Stimulated activated CD4-positive, alpha-beta T cell treated with anti-CD3 and anti-CD28 coated beads, Interleukin-1b, Interleukin-23, amount 100 ng/mL, for 1 hour (primary cell): ENCODE data around the gene CCDC34.
"Not testable (repeated sequence)": the region's sequence is repeated elsewhere in the genome, so short reads cannot be mapped to it uniquely, and the experiment has no call there.

Experiments
- DNase-seq, 2 donors: peaks; one replicate each; pipeline ENCODE4 v3.0.0-alpha.2; 2020; ENCODE audit warnings: low read depth in 2 of 2

The CCDC34 gene

DNA sequence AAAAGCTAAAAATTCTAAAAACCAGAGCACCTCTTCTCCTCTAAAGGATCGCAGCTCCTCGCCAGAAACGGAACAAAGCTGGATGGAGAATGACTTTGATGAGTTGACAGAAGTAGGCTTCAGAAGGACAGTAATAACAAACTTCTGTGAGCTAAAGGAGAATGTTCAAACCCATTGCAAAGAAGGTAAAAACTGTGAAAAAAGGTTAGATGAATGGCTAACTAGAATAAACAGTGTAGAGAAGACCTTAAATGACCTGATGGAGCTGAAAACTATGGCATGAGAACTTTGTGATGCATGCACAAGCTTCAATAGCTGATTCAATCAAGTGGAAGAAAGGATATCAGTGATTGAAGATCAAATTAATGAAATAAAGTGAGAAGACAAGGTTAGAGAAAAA is 40.8 kb downstream of the CCDC34 start:
- DNase-seq: not testable (repeated sequence)

DNA sequence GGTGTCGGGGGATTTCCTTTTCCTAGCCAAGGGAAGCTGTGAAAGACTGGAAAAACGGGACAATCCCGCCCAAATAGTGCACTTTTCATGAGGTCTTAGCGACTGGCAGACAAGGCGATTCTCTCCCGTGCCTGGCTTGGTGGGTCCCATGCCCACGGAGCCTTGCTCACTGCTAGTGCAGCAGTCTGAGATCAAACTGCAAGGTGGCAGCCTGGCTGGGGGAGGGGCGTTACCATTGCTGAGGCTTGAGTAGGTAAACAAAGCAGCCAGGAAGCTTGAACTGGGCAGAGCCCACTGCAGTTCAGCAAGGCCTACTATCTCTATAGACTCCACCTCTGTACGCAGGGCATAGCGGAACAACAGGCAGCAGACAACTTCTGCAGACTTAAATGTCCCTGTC is 41.7 kb downstream of the CCDC34 start:
- not testable (repeated sequence) for DNase-seq

GRCh38 chr11:27319072-27319471 is 43.9 kb downstream of the CCDC34 start:
- DNase-seq: no peak

GRCh38 chr11:27317751-27318150 is 45.3 kb downstream of the CCDC34 start:
- DNase-seq: no peak

DNA sequence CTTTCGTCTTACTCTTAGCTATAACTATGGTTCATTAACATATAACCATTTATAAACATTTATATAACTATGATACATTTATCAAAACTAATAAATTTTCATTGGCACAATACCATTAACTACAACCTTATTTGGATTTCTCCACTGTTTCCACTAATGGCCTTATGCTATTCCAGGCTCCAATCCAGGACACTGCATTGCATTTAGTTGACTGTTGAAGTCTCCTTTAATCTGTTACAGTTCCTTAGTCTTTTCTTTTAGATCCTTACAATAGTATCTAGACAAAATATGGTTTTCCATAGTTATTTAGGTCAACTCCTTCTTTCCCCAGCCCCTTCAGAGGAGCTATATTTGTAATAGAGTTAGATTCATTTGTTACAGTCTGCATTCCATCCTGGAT is 47.2 kb downstream of the CCDC34 start:
- no peak for DNase-seq

- DNase-seq: no peak
Observed at GRCh38 chr11:27313157-27313821, 49.7 kb downstream of the CCDC34 start.

DNA sequence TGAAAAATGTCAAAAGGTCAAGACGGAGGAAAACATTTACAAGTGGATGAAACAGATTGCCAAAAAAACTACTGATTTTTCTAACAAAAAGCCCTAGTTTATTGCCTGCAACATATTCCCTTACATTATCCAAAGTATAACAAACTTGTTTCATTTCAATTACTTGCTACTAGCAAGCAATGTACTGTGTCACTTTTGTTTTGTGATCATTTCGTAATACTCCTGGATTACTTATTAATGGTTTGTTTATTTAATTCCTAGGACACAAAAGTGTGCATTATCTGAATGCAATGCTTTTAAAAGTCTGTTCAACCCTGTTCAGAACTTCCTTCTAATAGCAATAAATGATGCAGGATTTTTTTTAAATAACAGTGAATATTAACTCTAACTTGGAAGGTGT is 50.9 kb downstream of the CCDC34 start:
- DNase-seq: no peak

- DNase-seq: no peak
Observed at GRCh38 chr11:27310707-27311106, 52.3 kb downstream of the CCDC34 start.

DNA sequence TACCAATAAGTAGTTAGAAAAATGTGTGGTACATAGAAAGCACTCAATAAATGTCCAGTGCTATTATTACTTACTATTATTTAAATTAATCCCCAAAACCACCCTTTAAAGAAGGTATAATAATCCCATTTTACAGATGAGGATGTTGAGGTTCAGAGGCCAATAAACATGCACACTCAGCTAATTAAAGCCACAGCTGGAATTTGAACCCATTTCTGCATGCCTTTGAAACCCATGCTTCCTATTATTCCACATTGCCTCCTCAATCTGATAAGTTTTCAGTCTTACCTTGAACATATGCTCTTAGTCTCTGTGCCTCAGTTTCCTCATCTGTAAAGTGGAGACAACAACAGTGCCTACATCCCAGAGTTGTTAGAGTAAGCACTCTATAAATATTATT is 52.8 kb downstream of the CCDC34 start:
- no peak for DNase-seq

DNA sequence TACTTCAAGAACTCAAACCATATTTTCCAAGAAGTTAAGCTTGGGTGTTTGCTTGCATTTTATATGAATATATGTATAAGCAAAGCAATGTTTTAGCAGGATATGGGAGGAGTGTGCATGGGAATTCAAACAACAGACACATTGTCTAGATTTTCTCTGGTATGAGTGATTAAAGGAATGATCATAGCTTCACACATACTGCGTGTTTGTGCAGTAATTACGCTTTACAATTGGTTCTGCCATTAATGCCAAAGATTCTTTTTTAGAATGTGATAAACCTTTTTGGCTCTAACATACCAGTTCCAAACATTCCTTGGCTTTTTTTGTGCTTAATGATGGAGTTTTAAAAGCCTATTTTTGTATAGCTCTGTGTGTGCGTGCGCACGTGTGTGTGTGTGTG is 54.0 kb downstream of the CCDC34 start:
- no peak for DNase-seq

GRCh38 chr11:27307232-27307631 is 55.8 kb downstream of the CCDC34 start:
- no peak for DNase-seq

- DNase-seq: no peak
Observed at GRCh38 chr11:27305751-27306150, 57.3 kb downstream of the CCDC34 start.

- no peak for DNase-seq
Observed at GRCh38 chr11:27304514-27304913, 58.5 kb downstream of the CCDC34 start.

GRCh38 chr11:27303903-27304302 is 59.1 kb downstream of the CCDC34 start:
- DNase-seq: no peak

DNA sequence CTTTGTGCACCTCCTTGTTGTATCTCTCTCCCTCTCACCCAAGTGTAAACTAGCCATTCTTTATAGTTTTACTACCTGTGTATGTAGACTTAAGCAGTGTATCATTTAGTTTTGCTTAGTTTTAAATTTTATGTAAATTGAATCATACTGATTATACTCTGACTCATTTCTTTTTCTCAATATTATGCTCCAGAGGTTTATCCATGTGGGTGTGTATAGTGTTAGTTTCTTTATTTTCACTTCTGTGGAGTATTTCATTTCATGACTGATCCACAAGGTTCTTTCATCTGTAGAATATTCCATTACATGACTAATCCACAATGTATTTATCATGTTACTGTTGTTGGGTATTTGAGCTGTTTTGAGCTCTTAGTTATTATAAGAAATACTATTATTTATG is 62.0 kb downstream of the CCDC34 start:
- no peak for DNase-seq

GRCh38 chr11:27297616-27298015 is 65.4 kb downstream of the CCDC34 start:
- DNase-seq: no peak

DNA sequence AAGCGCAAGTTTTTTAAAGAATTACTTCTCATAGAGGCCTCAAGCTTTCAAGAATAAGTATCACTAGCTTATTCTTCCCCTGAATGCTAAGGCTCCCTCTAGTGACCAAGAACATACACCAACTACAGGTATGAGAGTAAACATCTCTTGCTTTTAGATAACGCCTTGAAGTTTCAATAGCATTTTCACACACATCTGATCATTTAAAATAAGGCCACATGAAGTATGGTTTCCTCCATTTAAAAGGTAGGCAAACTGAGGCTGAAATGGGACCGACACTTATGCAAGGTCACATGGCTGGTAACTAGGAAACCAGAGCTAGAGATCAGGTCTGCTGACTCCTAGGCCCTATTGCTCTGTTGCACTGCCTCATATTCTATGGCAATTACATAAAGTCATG is 66.5 kb downstream of the CCDC34 start:
- DNase-seq: no peak

DNA sequence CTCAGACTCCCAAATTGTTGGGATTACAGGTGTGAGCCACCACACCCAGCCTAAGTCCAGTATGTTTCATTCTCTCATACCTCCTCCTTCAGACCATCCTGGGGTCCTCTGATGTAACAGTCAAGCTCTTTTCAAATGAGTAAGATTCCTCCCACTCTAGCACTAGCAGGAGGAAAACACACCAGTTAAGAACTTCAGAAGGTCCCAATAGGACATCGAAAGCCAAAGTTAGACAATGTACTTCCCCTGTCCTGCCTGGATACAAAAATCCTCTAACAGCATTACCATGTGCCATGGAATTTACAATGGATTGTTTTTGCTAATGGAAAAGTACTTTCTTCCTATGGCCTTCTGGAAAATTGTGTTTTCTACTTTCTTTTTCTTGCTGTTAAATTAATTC is 67.1 kb downstream of the CCDC34 start:
- no peak for DNase-seq

GRCh38 chr11:27294654-27295053 is 68.4 kb downstream of the CCDC34 start:
- no peak for DNase-seq

DNA sequence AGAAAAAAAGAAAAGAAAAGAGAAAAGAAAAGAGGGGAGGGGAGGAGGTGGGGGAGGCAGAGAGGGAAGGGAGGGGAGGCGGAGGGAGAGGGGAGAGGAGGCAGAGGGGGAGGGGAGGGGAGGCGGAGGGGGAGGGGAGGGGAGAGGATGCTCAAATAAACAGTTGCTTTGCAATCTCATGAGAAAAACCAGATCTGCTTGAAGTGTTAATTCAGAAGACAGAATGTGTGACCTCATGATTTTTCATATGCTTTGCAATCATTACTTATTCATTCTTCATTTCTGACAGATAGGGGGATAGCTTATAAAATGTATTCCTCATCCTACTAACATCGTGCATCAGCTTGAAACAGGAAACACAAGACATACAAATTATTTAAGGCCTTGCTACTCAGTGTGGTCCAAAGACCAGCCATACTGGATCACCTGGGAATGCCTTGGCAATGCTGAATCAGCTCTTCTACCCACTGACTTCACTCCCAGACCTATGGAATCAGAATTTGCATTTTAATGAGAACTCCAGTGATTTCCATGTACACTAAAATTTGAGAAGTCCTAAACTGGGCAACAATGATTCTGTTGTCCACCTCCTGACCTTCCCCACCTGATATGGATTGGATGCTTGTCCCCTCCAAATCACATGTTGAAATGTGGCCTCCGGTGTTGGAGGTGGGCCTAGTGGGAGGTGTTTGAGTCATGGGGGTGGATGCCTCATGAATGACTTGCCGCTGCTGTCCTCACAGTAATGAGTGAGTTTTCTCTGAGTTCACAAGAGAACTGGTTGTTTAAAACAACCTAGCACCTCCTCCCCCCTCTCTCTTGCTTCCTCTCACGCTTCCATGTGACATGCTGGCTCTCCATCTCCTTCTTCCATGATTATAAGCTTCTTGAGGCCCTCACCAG is 69.2 kb downstream of the CCDC34 start:
- DNase-seq: no peak

- DNase-seq: no peak
Observed at GRCh38 chr11:27292637-27293010, 70.4 kb downstream of the CCDC34 start.

DNA sequence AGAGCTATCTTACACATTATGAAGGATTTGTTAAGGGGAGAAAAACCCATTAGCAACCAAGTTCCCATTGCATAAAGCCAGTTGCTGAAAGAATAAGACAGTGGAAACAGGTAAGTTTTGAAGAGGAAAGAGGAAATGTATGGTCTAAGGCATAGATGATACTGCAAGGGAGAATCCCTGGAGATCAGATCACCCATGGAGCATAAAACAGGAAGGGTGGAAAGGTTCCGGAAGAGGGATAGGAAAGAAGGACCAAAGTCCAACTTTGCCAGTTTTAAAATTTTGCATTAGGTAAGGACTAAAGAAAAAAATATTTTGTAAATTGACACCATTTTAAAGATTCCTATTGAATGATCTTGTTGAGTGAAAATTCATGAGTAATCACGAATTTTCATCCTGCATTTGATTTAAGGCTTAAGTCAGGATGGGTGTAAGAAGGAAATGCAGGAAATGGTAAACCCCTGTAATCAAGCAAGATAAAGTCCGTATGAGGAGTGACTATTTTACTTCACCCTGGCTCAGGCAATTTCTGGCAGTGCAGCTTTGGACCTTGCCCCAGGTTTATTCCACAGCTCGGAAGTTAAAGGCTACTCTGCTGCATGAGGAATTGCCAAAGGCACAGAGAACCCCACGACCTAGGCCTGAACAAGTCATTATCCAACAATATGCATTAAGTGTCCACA is 70.9 kb downstream of the CCDC34 start:
- no peak for DNase-seq
